HEK293 (cell line): ENCODE results near the gene KCTD7.

Experiments used
- HOXD13 ChIP-seq: sonication (generic); formaldehyde crosslinking; IDR thresholded peaks from 2 replicates; pipeline ENCODE4 v1.8.0; 2022; ENCODE audit warnings: missing genetic modification reagents, borderline replicate concordance
- YY1 ChIP-seq: fragments of 450-650 bp; formaldehyde crosslinking; IDR thresholded peaks from 2 replicates; pipeline ENCODE4 v1.5.1; 2018; ENCODE audit warnings: missing biosample characterization, missing genetic modification characterization
- ZBTB21 ChIP-seq: fragments of 450-650 bp; formaldehyde crosslinking; IDR thresholded peaks from 2 replicates; pipeline ENCODE4 v1.5.1; 2017; ENCODE audit warnings: missing biosample characterization, missing genetic modification characterization
- ZEB2 ChIP-seq: fragments of 450-650 bp; formaldehyde crosslinking; IDR thresholded peaks from 2 replicates; pipeline ENCODE4 v1.5.1; 2016; ENCODE audit warnings: missing biosample characterization, missing genetic modification characterization
- ZFHX2 ChIP-seq: fragments of 450-650 bp; formaldehyde crosslinking; conservative IDR thresholded peaks from 2 replicates; pipeline ENCODE4 v1.5.1; 2016; ENCODE audit warnings: missing biosample characterization, missing genetic modification characterization
- ZFP41 ChIP-seq: fragments of 450-650 bp; formaldehyde crosslinking; IDR thresholded peaks from 2 replicates; pipeline ENCODE4 v1.5.1; 2016; ENCODE audit warnings: missing biosample characterization, missing genetic modification characterization, borderline replicate concordance
- ZFP69B ChIP-seq: fragments of 450-650 bp; formaldehyde crosslinking; IDR thresholded peaks from 2 replicates; pipeline ENCODE4 v1.5.1; 2016; ENCODE audit warnings: missing biosample characterization, missing genetic modification characterization
- ZNF112 ChIP-seq: fragments of 450-650 bp; formaldehyde crosslinking; IDR thresholded peaks from 2 replicates; pipeline ENCODE4 v1.5.0; 2017; ENCODE audit warnings: missing biosample characterization, missing genetic modification characterization
- ZNF114 ChIP-seq: fragments of 450-650 bp; formaldehyde crosslinking; IDR thresholded peaks from 2 replicates; pipeline ENCODE4 v1.5.0; 2017; ENCODE audit warnings: missing biosample characterization, missing genetic modification characterization
- ZNF121 ChIP-seq: fragments of 450-650 bp; formaldehyde crosslinking; IDR thresholded peaks from 2 replicates; pipeline ENCODE4 v1.5.1; 2016; ENCODE audit warnings: missing biosample characterization, missing genetic modification characterization
- ZNF133 ChIP-seq: fragments of 450-650 bp; formaldehyde crosslinking; IDR thresholded peaks from 2 replicates; pipeline ENCODE4 v1.5.1; 2016; ENCODE audit warnings: missing biosample characterization, missing genetic modification characterization
- ZNF174 ChIP-seq: fragments of 450-650 bp; formaldehyde crosslinking; IDR thresholded peaks from 2 replicates; pipeline ENCODE4 v1.5.0; 2017; ENCODE audit warnings: missing biosample characterization, mild to moderate bottlenecking, missing genetic modification characterization
- ZNF18 ChIP-seq: fragments of 450-650 bp; formaldehyde crosslinking; IDR thresholded peaks from 2 replicates; pipeline ENCODE4 v1.5.1; 2016; ENCODE audit warnings: missing biosample characterization, missing genetic modification characterization
- ZNF214 ChIP-seq: fragments of 450-650 bp; formaldehyde crosslinking; IDR thresholded peaks from 2 replicates; pipeline ENCODE4 v1.5.1; 2017; ENCODE audit warnings: missing biosample characterization, mild to moderate bottlenecking, missing genetic modification characterization, borderline replicate concordance
- ZNF221 ChIP-seq: fragments of 450-650 bp; formaldehyde crosslinking; IDR thresholded peaks from 2 replicates; pipeline ENCODE4 v1.5.1; 2017; ENCODE audit warnings: missing biosample characterization, missing genetic modification characterization, borderline replicate concordance
- ZNF341 ChIP-seq: fragments of 450-650 bp; formaldehyde crosslinking; IDR thresholded peaks from 2 replicates; pipeline ENCODE4; 2016; ENCODE audit warnings: low read depth, missing biosample characterization, missing genetic modification characterization
- ZNF529 ChIP-seq: fragments of 450-650 bp; formaldehyde crosslinking; IDR thresholded peaks from 2 replicates; pipeline ENCODE4 v1.5.1; 2017; ENCODE audit warnings: missing genetic modification characterization, missing biosample characterization; ENCODE audit not compliant: insufficient replicate concordance
- ZNF530 ChIP-seq: fragments of 450-650 bp; formaldehyde crosslinking; IDR thresholded peaks from 2 replicates; pipeline ENCODE4 v1.5.1; 2016; ENCODE audit warnings: low read depth, missing biosample characterization, missing genetic modification characterization
- ZNF560 ChIP-seq: fragments of 450-650 bp; formaldehyde crosslinking; IDR thresholded peaks from 2 replicates; pipeline ENCODE4 v1.5.1; 2017; ENCODE audit warnings: missing biosample characterization, missing genetic modification characterization, borderline replicate concordance
- ZNF610 ChIP-seq: fragments of 450-650 bp; formaldehyde crosslinking; IDR thresholded peaks from 2 replicates; pipeline ENCODE4 v1.5.1; 2016; ENCODE audit warnings: missing biosample characterization, missing genetic modification characterization, borderline replicate concordance
- ZNF629 ChIP-seq: fragments of 450-650 bp; formaldehyde crosslinking; IDR thresholded peaks from 2 replicates; pipeline ENCODE4 v1.5.1; 2017; ENCODE audit warnings: missing biosample characterization, missing genetic modification characterization
- ZNF747 ChIP-seq: fragments of 450-650 bp; formaldehyde crosslinking; IDR thresholded peaks from 2 replicates; pipeline ENCODE4 v1.5.1; 2016; ENCODE audit warnings: missing biosample characterization, missing genetic modification characterization
- ZNF776 ChIP-seq: fragments of 450-650 bp; formaldehyde crosslinking; IDR thresholded peaks from 2 replicates; pipeline ENCODE4 v1.5.0; 2017; ENCODE audit warnings: missing biosample characterization, missing genetic modification characterization, borderline replicate concordance
- ZNF785 ChIP-seq: fragments of 450-650 bp; formaldehyde crosslinking; IDR thresholded peaks from 2 replicates; pipeline ENCODE4 v1.5.1; 2016; ENCODE audit warnings: missing biosample characterization, missing genetic modification characterization
- ZNF791 ChIP-seq: fragments of 450-650 bp; formaldehyde crosslinking; IDR thresholded peaks from 2 replicates; pipeline ENCODE4 v1.5.1; 2016; ENCODE audit warnings: missing biosample characterization, missing genetic modification characterization
- ZSCAN18 ChIP-seq: fragments of 450-650 bp; formaldehyde crosslinking; IDR thresholded peaks from 2 replicates; pipeline ENCODE4 v1.5.1; 2016; ENCODE audit warnings: missing biosample characterization, missing genetic modification characterization
- TF ChIP-seq, protein P1 (sequence below): fragments of 450-650 bp; formaldehyde crosslinking; IDR thresholded peaks from 2 replicates; pipeline ENCODE4 v1.5.1; 2016; ENCODE audit warnings: missing biosample characterization, missing genetic modification characterization
- TF ChIP-seq, protein P2 (sequence below): fragments of 450-650 bp; formaldehyde crosslinking; IDR thresholded peaks from 2 replicates; pipeline ENCODE4 v1.5.1; 2017; ENCODE audit warnings: missing biosample characterization, mild to moderate bottlenecking, missing genetic modification characterization, moderate library complexity

The KCTD7 gene

DNA sequence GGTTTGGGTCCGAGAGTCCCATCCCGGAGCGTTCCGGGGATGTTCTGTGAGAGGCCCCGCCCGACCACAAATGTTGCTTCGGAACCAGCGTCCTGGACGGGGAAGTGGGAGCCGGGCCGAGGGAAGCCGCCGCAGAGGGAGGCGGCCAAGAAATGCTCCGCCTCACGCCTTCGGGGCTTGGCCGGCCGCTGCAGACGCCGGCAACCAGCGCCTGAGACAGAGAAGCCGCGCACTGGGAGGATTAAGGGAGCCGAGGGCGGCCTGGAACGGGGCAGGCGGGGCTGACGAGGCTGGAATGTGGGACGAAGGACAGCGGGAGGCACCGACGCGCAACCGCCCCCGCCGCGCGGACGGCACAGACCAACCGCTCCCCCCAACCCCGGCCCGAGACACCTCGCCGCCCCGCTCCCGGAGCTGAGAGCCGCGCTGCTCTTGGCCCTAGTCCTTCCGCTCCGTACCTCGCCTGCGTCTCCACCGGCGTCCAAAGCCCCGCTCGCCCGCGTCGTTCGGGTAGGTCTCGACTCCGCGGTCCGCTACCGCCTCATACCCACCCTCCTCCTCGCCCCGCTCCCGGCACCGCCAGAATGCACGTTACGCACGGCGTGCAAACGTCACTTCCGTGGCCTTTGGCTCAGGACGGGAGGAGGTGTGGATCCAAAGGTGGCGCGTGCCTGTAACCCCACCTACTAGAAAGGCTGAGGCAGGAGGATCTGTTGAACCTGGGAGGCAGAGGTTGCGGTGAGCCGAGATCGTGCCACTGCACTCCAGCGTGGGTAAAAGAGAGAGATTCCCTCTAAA, 36.7 kb upstream of the KCTD7 start (continued):
- TF ChIP-seq ZNF18 (tag by site-specific recombination) (no peak), HOXD13 (CRISPR knock-in tag) (no peak), ZNF133 (tag by site-specific recombination) (no peak), ZNF747 (no peak), ZNF776 (tag by site-specific recombination) (no peak), ZSCAN18 (tag by site-specific recombination) (no peak), ZFHX2 (tag by site-specific recombination) (peak; percentile 86), ZNF791 (tag by site-specific recombination) (no peak), ZNF629 (tag by site-specific recombination) (peak; percentile 83), ZNF121 (tag by site-specific recombination) (no peak), ZEB2 (tag by site-specific recombination) (peak; percentile 86), ZBTB21 (0 out of 2 replicates have a peak, but pooled peaks have one; percentile 12), ZFP69B (tag by site-specific recombination) (0 out of 2 replicates have a peak, but pooled peaks have one; percentile 13), ZNF214 (no peak), ZNF560 (no peak), ZFP41 (tag by site-specific recombination) (no peak), ZNF341 (tag by site-specific recombination) (peak; percentile 78), ZNF785 (no peak), ZNF174 (tag by site-specific recombination) (no peak), ZNF112 (no peak), ZNF530 (tag by site-specific recombination) (no peak), ZNF114 (tag by site-specific recombination) (no peak), ZNF529 (tag by site-specific recombination) (no peak), ZNF221 (tag by site-specific recombination) (no peak), YY1 (tag by site-specific recombination) (no peak), ZNF610 (tag by site-specific recombination) (0 out of 2 replicates have a peak, but pooled peaks have one; percentile 11)
- TF ChIP-seq, protein P1, sequence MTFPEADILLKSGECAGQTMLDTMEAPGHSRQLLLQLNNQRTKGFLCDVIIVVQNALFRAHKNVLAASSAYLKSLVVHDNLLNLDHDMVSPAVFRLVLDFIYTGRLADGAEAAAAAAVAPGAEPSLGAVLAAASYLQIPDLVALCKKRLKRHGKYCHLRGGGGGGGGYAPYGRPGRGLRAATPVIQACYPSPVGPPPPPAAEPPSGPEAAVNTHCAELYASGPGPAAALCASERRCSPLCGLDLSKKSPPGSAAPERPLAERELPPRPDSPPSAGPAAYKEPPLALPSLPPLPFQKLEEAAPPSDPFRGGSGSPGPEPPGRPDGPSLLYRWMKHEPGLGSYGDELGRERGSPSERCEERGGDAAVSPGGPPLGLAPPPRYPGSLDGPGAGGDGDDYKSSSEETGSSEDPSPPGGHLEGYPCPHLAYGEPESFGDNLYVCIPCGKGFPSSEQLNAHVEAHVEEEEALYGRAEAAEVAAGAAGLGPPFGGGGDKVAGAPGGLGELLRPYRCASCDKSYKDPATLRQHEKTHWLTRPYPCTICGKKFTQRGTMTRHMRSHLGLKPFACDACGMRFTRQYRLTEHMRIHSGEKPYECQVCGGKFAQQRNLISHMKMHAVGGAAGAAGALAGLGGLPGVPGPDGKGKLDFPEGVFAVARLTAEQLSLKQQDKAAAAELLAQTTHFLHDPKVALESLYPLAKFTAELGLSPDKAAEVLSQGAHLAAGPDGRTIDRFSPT (tag by site-specific recombination): peak; percentile 55
- TF ChIP-seq, protein P2, sequence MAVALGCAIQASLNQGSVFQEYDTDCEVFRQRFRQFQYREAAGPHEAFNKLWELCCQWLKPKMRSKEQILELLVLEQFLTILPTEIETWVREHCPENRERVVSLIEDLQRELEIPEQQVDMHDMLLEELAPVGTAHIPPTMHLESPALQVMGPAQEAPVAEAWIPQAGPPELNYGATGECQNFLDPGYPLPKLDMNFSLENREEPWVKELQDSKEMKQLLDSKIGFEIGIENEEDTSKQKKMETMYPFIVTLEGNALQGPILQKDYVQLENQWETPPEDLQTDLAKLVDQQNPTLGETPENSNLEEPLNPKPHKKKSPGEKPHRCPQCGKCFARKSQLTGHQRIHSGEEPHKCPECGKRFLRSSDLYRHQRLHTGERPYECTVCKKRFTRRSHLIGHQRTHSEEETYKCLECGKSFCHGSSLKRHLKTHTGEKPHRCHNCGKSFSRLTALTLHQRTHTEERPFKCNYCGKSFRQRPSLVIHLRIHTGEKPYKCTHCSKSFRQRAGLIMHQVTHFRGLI (tag by site-specific recombination): no peak
